ENCODE data around the gene POMC.

- TF ChIP-seq CTCF (IDR thresholded peaks at IDR 0.05; ENCODE audit: insufficient read depth, low read depth, low read length), result no peak
- TF ChIP-seq EZH2 (IDR thresholded peaks at IDR 0.05; ENCODE audit: insufficient read depth, low read length), result no peak
Observed at GRCh38 chr2:25176138-25176537, 7.8 kb upstream of the POMC start.

Data from astrocyte (in vitro differentiated cells and primary cell).